ENCODE data around the gene HOXC5.

Gene HOXC5

DNA sequence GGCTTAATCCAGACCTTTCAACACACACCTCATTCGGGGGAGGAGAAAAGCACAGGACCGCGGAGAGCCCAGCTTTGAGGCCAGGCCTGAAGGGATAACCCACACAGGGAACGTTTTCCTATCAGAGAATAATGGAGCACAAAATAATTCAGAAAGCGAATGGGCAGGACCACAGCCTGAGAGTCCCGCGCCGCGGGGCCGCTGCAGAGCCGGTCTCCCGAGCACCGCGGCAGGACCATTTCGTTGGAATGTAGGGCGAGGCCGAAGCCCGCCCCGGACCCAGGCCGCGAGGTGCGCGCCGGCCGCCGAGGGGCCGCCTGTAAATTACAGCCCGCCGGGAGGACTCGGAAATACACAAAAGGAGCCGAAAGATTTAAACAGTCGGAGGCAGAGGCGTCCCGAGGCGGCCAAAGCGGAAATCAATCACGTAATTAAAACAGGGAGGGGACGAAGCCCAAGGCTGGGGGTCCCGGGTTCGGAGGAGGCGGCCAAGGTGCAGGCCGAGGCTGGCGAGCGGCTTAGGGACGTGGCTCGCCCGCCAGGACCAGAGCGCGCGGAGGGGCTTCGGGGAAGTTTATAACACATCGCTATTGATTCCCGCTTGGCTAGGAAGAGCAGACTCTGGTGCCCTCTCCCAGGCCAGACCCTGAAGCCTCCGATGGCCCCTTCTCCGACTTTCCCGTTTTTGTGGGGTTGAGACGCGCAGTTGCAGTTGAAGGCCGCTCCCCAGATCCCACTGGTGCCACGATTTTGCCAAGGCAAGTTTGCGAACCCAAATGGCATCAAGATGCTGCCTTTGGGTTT, 14.5 kb downstream of the HOXC5 start:
- DNase-seq (ENCODE audit: low spot score), result no peak

DNA sequence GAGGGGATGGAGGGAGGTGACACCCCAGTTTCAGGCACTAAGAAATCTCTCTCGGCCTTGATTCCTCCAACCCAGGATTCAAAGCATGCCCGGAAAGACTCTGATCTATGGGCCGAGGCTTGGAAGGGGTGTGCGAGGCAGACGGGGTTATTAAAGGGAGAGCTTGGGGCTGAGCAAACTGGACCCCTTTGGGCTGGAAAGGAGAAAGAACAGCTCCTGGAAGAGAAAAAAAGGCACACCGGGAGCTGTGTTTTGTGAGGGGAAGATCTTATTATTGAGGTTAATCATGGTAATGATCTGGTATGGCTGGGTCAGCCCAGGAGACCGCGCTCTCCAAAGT, 15.1 kb downstream of the HOXC5 start:
- DNase-seq (ENCODE audit: low spot score), result no peak

DNA sequence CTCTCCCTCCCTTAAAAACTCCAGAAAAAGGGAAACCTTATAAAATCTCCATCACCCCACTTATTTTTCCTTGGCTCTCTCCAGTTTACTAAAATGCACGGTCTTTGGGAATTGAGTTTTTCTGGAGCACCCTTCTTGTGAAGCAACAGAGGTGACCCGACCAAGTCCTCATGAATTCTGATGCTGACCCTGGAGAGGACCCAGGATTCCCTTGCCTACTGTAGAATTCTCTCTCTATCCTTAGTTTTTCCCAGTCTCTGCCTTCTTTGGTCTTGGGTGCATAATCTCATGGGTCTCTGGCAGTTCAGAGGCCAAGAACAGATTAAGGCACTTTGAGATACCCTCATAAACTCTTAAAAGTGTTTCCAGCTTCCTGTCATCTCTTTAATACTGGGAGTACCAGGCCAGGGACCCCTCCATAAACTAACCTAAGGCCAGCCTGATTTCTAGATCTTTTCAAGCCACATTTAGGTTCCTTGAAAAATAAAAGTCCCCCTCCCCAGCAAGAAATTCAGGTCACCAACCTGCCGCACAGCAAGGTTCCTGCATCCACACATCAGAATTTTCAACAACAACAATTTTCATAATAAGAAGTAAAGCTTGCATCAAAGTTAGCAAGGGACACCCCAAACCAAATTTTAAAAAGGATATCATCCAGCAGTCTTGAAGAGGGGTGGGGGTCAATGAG, 15.7 kb downstream of the HOXC5 start:
- DNase-seq (ENCODE audit: low spot score), result no peak

DNA sequence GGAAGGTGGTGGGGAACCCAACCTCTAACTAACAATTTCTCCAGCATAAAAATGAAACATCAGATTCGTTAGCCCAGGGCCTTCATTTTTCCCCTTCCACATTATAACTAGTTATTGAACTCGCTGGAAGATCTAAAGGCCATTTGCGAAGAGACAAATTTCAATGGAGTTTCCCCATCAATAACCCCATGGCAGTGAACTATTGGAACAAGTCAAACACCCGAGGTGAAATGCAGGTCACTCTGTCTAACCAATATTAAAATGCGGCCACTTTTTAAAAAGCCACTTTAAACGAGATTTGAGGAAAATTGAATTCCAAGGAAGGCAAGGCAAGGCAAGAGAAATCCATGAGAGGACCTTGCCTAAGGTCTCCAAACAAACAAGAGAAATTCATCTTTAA, 16.3 kb downstream of the HOXC5 start:
- DNase-seq (ENCODE audit: low spot score), result no peak

DNA sequence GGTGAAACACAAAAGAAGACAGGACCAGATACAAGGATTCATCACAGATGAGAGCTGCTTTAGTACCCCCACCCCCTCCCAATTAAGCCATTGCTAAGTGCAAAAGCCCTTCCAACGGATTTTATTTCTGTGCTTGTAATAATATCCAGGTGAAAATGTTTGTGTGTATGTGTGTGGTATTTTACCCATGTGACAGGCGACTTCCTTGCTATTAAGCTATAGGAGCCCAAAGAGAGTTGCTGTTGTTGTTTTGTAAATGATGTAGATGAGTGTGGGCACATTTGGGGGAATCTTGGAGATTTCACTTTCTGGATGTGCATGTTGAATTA, 17.6 kb downstream of the HOXC5 start:
- DNase-seq (ENCODE audit: low spot score), result no peak

DNA sequence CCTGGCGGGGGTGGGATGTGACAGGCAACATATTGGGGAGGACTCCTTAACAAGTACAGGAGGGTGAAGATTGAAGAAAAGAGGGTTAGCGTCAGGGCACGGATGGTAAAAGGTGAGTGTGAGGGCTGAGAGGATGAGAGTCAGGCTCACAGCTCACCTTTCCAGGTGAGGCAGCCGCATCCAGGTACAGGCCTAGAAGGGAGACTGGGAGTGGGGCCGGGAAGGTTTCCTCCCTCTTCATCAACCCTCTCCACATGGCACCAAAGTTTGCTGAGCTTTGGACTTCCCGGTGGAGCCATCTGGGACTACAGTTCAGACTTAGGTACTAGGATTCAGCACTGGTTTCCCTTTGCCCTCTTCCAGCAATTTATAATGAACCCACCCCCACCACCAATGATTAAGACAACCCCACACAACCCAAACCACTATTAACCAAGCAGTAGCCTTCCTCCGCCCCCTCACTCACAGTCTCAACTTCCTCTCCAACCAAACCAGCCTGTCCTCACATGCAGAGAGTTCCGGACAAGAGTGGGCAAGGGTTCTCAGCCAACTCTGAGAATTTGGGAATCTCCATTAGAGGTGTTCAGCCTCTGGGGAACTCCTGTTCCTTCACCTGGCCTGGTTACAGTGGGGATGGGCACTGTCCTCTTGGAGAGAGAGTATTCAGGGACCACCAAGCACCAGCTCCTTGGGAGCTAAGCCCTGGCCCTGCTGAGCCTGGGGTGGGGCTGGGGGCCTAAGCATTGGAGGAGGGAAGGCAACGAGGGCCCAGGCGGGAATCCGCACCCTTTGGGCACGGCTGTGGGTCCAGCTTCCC, 18.4 kb downstream of the HOXC5 start:
- DNase-seq (ENCODE audit: low spot score), result no peak

DNA sequence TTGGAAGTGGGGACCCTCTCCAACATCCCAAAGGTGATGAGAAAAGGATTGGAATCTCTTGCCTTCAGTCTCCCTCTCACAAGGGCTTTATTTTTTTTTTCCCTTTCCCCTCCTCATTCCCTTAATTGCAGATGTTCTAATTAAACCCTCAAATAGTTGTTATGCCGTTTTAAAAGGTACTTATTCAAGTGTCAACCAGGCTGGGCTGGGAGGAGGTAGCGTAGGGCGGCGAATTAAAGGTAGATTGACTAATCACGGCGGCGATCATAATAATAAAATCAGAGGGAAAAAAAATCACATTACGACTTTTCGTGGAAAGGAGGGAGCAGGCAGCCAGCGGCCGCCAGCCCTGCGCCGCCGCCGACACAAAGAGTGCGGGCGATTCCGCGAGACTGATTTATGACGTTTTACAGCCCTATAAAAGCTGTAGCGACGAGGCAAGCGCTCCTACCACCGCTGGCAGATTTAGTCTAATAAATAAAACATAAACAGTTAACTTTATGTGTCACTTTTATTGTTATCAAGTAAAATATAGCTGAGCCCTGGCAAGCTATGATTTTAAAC, 19.1 kb downstream of the HOXC5 start:
- no peak for DNase-seq (ENCODE audit: low spot score)

DNA sequence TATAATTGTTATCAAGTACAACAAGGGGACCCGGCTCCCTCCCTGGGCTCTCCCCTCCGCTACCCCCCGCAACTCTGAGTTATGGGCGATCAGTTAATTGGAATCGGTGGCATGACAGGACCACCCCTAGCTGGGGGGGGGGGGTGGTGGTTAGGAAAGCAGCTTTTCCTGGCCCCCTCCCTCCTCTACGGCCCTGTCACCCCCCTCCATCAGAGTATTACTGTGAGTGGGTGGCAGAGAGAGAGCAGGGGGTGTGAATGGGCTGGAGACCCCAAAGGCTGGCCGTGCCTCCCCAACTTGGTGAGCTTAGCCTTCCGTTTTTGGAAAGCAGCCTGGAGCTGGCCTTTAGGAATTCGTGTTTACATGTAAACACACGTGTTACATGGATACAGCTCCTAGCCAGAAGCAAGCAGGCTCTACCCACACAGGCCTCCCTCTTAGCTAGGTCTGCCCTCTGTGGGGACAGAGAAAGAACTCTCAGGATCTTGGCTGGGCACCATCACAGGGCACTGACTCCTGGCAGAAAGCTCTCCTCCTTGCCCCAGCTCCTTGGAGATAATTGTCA, 19.7 kb downstream of the HOXC5 start:
- no peak for DNase-seq (ENCODE audit: low spot score)

DNA sequence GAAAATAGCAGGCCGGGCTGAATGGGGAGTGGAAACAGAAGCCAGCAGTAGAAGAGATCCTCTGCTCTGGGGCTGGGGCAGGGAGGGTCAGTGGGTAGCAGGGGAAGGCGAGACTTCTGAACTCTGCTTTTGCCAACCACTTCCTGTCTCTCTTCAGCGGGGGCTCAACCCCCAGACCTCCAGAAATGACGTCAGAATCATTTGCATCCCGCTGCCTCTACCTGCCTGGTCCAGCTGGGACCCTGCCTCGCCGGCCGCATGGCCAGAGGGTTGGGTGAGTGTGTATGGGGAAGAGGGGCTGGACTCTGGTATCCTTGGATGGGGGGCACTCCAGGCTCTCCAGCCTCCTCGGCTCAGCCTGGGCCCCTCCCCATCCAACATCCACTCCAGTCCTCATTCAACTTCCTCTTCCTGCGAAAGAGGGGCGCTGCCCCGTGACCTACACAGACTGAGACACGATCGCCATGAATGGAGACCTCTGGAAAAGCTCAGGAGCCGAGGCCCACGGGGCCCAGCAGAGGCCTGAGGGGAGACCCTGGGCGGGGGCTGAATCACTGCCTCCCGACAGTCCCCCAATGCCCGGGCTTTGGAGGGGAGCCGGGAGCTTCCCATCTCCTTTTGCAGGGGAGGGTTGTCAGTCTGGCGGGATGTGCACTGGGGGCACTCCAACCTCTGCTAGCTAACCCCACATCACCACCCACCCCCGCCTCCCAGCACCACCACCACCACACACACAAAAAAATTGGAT, 20.3 kb downstream of the HOXC5 start:
- no peak for DNase-seq (ENCODE audit: low spot score)

DNA sequence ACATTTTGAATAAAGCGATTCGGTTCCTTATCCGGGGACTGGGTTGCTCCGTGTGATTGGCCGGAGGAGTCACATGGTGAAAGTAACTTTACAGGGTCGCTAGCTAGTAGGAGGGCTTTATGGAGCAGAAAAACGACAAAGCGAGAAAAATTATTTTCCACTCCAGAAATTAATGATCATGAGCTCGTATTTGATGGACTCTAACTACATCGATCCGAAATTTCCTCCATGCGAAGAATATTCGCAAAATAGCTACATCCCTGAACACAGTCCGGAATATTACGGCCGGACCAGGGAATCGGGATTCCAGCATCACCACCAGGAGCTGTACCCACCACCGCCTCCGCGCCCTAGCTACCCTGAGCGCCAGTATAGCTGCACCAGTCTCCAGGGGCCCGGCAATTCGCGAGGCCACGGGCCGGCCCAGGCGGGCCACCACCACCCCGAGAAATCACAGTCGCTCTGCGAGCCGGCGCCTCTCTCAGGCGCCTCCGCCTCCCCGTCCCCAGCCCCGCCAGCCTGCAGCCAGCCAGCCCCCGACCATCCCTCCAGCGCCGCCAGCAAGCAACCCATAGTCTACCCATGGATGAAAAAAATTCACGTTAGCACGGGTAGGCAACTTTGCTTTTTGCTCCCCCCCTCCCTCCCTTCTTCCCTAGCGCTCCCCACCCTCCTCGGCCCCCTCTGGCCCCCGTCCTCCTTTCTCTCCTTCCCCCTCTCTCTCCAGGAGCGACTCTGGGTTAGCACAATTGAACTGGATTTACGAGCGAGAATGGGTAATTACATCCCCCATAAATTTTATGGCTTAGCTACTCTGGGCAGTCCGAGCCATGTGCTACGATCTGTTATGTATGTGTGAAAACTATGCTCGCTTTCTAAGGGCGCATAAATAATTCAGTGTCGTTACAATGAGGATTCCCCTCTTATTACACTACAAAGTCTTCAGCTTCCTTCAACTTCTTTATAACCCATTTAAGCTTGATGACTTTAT, 21.2 kb downstream of the HOXC5 start, which contains the start of gene HOXC4:
Gene HOXC4, plus strand, starts transcription at position 85 of the 991 bp plus-strand sequence. Its CDS starts 88 bp downstream, at position 173.
- peak; percentile 70 for DNase-seq (ENCODE audit: low spot score)

DNA sequence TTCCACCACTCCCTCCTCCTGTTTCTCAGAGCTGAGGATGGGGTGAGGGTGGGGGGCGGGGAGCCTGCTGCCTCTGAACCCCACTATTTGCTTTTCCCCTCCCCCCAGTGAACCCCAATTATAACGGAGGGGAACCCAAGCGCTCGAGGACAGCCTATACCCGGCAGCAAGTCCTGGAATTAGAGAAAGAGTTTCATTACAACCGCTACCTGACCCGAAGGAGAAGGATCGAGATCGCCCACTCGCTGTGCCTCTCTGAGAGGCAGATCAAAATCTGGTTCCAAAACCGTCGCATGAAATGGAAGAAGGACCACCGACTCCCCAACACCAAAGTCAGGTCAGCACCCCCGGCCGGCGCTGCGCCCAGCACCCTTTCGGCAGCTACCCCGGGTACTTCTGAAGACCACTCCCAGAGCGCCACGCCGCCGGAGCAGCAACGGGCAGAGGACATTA, 21.9 kb downstream of the HOXC5 start:
- DNase-seq (ENCODE audit: low spot score), result no peak

DNA sequence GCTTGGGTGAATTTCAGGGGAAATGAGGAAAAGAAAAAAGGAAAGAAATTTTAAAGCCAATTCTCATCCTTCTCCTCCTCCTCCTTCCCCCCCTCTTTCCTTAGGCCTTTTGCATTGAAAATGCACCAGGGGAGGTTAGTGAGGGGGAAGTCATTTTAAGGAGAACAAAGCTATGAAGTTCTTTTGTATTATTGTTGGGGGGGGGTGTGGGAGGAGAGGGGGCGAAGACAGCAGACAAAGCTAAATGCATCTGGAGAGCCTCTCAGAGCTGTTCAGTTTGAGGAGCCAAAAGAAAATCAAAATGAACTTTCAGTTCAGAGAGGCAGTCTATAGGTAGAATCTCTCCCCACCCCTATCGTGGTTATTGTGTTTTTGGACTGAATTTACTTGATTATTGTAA, 22.7 kb downstream of the HOXC5 start:
- DNase-seq (ENCODE audit: low spot score), result no peak

DNA sequence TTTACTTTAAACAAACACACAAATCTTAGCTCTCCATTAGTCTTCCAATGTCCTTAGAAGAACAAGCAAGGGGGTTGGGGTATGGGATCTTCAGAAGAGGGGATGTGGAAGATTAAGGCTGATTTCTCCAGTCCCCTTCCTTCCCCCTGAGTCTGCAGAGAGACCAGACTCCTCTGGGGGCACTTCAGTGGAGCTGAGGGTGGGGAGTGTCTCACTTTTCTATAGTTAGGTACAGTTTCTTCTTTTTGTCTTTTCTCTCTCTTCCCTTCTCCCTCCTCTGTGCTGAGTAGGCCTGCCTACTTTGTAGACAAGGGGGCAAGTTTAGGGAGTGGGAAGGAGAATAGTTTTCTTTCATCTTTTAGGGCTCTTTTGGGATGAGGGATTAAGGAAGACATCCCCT, 23.3 kb downstream of the HOXC5 start:
- no peak for DNase-seq (ENCODE audit: low spot score)

DNA sequence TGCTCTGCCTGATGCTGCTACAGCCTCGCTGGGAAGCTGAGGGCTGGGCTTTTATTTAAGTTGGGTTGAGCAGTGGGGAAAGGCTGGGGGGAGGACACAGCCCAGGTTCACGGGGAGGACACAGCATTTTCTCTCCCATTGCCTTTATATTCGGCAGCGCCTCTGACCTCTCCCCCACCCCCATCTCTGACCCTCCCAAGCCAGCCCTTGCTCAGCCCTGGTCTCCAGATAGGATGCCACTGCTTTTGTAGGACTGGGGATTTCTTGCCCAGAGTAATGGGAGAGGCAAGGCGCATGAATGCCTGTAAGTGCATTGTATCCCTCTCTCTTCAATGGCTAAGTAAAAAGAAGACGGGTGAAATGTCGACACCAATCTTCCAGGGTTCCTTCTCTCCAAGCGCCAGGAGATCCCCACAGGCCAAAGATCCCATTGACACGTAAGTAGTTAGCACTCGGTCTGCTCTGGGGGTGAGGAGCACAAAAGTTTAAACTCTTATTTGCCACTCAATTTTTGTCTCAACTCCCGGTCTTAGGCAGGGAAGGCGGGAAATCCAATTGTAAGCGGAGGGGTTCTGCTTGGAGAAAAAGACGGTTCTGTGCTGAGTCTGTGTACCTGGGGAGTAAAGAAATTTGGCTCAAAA, 25.4 kb downstream of the HOXC5 start:
- DNase-seq (ENCODE audit: low spot score), result no peak

DNA sequence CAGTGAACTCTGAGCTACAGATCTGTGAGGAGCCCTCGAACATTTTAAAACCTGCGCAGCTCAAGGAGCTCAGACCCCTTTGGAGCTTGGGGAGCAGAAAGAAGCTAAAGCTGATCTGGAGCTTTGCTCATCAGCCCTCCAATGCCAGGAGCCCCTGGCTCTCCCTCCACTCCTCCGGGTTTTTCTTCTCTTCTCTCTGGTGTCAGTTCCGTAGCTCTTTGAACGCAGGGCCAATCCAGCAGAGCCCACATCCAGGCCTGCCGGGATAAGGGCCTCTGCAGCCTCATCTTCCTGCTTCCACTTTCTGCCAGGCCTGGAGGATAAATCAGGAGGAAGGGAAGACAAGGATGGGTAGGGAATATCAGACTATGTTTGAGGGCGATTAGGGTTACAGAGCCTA, 26.8 kb downstream of the HOXC5 start:
- DNase-seq (ENCODE audit: low spot score), result no peak

DNA sequence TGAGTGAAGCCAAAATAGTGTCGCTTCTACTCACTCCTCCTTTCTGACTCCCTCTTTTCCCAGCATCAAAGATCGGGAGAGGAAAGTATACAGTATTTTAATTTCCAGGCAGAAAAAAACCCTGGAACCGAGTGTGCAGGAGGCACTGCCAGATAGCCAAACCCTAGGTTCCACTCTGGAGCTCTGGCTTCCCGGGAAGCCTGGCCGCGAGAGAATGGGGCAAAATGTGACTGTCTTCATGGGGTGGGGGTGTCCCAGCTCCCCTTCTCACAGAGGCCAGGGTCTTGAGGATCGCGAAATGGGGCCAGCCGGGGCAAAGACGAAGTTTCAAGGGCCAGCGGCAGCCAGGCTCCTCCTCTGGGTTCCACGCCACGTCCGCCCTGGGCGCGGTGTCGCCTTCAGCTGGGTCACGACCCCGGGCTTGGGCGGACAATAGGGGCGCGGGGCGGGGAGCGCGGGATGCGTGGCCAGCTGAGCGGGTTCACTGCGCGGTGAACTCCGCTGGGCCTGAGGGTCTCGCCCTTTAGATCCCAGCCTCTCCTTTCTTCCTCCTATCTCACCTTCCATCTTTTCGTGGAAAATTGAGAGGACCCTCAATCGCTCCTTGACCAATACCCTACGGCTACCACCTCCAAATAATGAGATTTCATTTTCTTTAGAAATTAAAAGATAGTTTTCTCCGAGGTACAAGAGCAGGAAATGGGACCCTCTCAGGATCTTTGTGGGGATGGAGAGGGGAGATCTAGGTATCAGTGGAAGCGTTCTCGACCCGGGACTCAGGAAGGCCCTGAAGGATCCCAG, 27.5 kb downstream of the HOXC5 start:
- no peak for DNase-seq (ENCODE audit: low spot score)

DNA sequence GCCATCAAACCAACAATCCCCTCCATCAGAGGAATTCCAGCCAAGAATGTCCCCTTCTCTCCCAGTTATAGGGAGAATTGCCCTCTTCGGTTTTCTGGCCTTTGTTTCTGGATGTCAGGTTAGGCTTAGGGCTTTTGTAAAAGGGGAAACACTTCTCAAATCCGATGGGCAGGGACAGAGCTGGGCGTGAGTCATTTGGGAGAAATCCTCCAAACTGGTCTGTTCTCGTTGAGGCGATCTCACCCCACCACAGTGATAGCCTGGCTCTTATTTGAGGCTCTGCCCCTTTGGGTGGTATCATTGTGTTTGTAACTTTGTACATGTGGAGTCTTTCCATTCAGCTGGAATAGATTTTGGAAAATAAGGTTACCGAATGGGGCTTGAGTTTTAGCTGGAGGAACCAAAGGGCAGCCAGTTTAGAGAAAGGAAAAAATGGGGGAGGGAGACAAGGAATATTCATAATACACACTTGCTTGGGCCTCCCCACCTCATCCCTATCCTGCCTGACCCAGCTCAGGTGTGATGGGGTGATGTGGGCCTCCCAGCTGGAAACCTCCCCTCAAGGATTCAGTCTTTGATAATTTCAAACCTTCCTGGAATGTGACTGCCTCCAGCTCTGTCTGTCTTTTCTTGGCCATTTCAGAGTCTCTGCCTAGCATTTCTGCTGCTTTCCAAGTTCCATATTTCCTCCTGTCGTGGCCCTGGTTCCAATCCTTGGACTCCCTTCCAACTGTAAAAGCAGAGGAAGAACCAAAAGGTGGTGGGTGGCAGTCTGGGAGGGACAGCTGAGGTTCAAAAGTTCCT, 28.3 kb downstream of the HOXC5 start:
- DNase-seq (ENCODE audit: low spot score), result no peak

DNA sequence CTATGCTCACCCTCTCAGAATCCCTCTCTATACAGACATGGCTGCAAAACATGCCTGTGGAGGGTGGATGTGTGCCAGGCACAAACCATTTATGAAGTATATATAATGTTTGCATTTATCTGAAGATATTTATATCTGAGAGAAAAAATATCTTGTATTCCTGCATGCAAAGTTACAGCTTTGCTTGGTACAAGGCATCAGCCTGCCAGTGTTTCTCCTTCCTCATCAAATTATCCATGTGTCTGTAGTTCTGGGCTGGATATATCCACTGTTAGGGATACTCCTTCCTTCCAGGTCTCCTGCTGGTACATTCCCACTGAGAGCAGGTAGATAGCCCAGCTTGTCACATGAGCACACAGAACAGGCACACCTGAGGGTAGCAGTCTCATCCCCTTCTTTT, 32.8 kb downstream of the HOXC5 start:
- no peak for DNase-seq (ENCODE audit: low spot score)

Data from left forelimb (tissue), 1 donor.